Bronchus fibroblast of lung (primary cell): Measurements from ENCODE around the gene UTP18. TPM values are rescaled to one million over a fixed set of nuclear protein-coding genes. Genes with fewer than 3 reads are reported as not detected.

Experiments
- total RNA-seq: library from RNA; depleted of rRNA; stranded (reverse); fragments of >200 nt; gene quantifications from 2 replicates; pipeline ENCODE4 v1.2.3, GENCODE V29; 2015

UTP18 gene
- total RNA-seq: 26.8 and 32.6 TPM in 2 replicates

DNA sequence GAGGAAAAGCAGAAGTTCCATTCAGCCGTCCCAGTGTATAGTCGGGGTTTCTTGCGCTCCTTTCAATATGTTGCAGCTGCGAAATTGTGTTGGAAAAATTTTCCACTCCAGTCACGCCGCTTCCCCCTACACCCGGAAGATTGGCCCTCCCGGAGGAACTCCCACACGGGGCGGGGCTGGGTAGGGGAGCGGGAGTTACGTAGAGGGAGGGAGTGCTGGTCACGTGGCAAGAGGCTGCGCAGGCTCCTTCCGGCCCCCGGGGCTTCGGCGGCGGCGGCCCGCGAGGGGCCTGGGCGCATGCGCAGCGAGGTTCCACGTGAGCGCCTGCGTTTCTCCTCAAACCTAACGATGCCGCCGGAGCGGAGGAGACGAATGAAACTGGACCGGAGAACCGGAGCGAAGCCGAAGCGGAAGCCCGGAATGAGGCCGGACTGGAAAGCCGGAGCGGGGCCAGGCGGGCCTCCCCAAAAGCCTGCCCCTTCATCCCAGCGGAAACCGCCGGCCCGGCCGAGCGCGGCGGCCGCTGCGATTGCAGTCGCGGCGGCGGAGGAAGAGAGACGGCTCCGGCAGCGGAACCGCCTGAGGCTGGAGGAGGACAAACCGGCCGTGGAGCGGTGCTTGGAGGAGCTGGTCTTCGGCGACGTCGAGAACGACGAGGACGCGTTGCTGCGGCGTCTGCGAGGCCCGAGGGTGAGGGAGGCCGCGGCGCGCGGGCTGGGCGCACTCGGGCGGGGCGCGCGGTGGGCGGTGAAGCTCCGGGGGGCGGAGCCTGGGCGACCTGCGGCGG, at the start of gene UTP18:
Gene UTP18 (plus strand): TSS at position 310 of the 787 bp plus-strand sequence. CDS start 39 bp downstream, at position 349.

DNA sequence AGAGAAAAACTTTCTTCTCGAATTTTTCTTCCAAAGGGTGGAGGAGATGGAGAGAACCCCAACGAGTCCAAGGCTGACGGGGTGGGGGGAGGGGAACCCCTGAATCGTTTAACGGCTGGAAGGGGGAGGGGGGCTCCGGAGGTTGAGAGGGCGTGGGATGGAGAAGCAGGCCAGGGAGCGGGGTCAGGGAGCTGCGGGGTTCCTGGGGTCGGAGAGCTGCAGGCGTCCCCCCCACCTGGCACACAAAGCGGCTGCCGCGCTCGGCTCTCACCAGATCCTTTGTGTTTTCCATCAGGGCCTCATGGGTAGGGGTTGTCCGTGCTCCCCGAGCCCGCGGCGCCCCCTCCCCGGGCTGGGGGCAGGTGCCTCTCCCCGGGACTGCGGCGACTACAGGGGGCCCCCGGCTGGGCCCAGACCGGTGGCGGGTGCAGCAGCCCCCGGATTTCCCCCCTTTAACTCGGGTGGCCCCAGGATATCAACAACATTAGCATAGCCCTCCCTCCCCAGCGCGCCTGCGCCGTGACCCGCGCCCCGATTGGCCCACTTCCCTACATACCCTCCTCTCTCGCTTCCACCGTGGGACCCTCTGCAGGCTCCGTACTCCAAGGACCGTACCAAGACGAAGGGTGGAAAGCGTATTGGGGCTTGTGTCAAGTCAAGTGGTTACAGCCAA, 646 bp upstream of the UTP18 start, which contains the start of gene MBTD1:
Gene MBTD1 (minus strand): TSS at position 486 of the 673 bp plus-strand sequence. CDS start 34,888 bp downstream, outside the sequence.

Other genes with a start within 250 kb of the UTP18 start
- gene SPAG9, start 139.7 kb upstream of the UTP18 start, total RNA-seq: 26.5 and 28.6 TPM in 2 replicates
- gene NME1, start 107.0 kb upstream of the UTP18 start, total RNA-seq: 290 and 317 TPM in 2 replicates
- gene NME2, start 94.1 kb upstream of the UTP18 start, total RNA-seq: 1,076 and 1,078 TPM in 2 replicates
- gene MBTD1, start 497 bp upstream of the UTP18 start, total RNA-seq: 2.5 and 2.8 TPM in 2 replicates